GM12864 (cell line): ENCODE data around the gene ANGPTL5.

ENCODE experiments used
- DNase-seq: peaks from one replicate; pipeline ENCODE4 v3.0.0-alpha.2; 2011; ENCODE audit warnings: low read depth
- H3K4me3 ChIP-seq: 2 replicates; pipeline ENCODE4 v1.5.1; 2011; ENCODE audit warnings: mild to moderate bottlenecking, low read depth, low read length, control low read depth
- CTCF ChIP-seq: IDR thresholded peaks from 2 replicates; pipeline ENCODE4 v1.5.1; 2011; ENCODE audit warnings: low read depth, mild to moderate bottlenecking, moderate library complexity, low read length, control low read depth, inconsistent platforms; ENCODE audit errors: missing control alignments

Gene ANGPTL5

GRCh38 chr11:101870510-101870909, 45.8 kb downstream of the ANGPTL5 start:
- DNase-seq, result no peak
- H3K4me3 ChIP-seq, result no peak overlapping the region
- TF ChIP-seq CTCF, result no peak

- no peak for DNase-seq
- no peak for TF ChIP-seq CTCF
- no peak overlapping the region for H3K4me3 ChIP-seq
Measured at GRCh38 chr11:101867951-101868350, 48.4 kb downstream of the ANGPTL5 start.

- H3K4me3 ChIP-seq, result no peak overlapping the region
- DNase-seq, result no peak
- TF ChIP-seq CTCF, result no peak
Measured at GRCh38 chr11:101866619-101867491, 49.5 kb downstream of the ANGPTL5 start.

GRCh38 chr11:101864098-101864497, 52.2 kb downstream of the ANGPTL5 start:
- no peak overlapping the region for H3K4me3 ChIP-seq
- DNase-seq, result no peak
- TF ChIP-seq CTCF, result no peak

GRCh38 chr11:101863361-101863760, 53.0 kb downstream of the ANGPTL5 start:
- H3K4me3 ChIP-seq, result no peak overlapping the region
- no peak for DNase-seq
- TF ChIP-seq CTCF, result no peak

GRCh38 chr11:101862391-101863233, 53.7 kb downstream of the ANGPTL5 start:
- no peak for DNase-seq
- H3K4me3 ChIP-seq, result no peak overlapping the region
- peak; percentile 20 for TF ChIP-seq CTCF
